Fibroblast of mammary gland (primary cell): ENCODE results near the gene NHSL2.

ENCODE experiments used
- DNase-seq: peaks from one replicate; pipeline ENCODE4 v3.0.0-alpha.2; 2010; ENCODE audit warnings: low read depth
- H3K4me3 ChIP-seq: 2 replicates; pipeline ENCODE4 v1.5.1; 2011; ENCODE audit warnings: low read depth, mild to moderate bottlenecking, low read length, moderate library complexity; ENCODE audit not compliant: control insufficient read depth
- CTCF ChIP-seq: conservative IDR thresholded peaks from 2 replicates; pipeline ENCODE4 v1.5.1; 2011; ENCODE audit warnings: low read depth, low read length, inconsistent platforms; ENCODE audit not compliant: control insufficient read depth, insufficient read depth

Gene NHSL2

GRCh38 chrX:72105436-72105835, 194.8 kb downstream of the NHSL2 start:
- no peak overlapping the region for H3K4me3 ChIP-seq
- no peak for TF ChIP-seq CTCF
- DNase-seq, result no peak

GRCh38 chrX:72107320-72107719, 196.7 kb downstream of the NHSL2 start:
- peak; percentile 61 for DNase-seq
- H3K4me3 ChIP-seq, result no peak overlapping the region
- TF ChIP-seq CTCF, result no peak

- no peak overlapping the region for H3K4me3 ChIP-seq
- no peak for TF ChIP-seq CTCF
- no peak for DNase-seq
Measured at GRCh38 chrX:72107841-72108595, 197.4 kb downstream of the NHSL2 start.

GRCh38 chrX:72108666-72109065, 198.0 kb downstream of the NHSL2 start:
- no peak for DNase-seq
- TF ChIP-seq CTCF, result no peak
- H3K4me3 ChIP-seq, result no peak overlapping the region

- no peak overlapping the region for H3K4me3 ChIP-seq
- peak; percentile 45 for DNase-seq
- TF ChIP-seq CTCF, result no peak
Measured at GRCh38 chrX:72110051-72110875, 199.6 kb downstream of the NHSL2 start.

- TF ChIP-seq CTCF, result no peak
- DNase-seq, result no peak
- no peak overlapping the region for H3K4me3 ChIP-seq
Measured at GRCh38 chrX:72110876-72111708, 200.4 kb downstream of the NHSL2 start.
